Smooth muscle cell of the brain vasculature (primary cell): ENCODE results near the gene PGGHG.
"Not testable (repeated sequence)": the region's sequence is repeated elsewhere in the genome, so short reads cannot be mapped to it uniquely, and the experiment has no call there.

ENCODE experiments used
- DNase-seq: peaks from one replicate; pipeline ENCODE4 v3.0.0-alpha.2; 2012; ENCODE audit warnings: low read depth, low spot score

The PGGHG gene

DNA sequence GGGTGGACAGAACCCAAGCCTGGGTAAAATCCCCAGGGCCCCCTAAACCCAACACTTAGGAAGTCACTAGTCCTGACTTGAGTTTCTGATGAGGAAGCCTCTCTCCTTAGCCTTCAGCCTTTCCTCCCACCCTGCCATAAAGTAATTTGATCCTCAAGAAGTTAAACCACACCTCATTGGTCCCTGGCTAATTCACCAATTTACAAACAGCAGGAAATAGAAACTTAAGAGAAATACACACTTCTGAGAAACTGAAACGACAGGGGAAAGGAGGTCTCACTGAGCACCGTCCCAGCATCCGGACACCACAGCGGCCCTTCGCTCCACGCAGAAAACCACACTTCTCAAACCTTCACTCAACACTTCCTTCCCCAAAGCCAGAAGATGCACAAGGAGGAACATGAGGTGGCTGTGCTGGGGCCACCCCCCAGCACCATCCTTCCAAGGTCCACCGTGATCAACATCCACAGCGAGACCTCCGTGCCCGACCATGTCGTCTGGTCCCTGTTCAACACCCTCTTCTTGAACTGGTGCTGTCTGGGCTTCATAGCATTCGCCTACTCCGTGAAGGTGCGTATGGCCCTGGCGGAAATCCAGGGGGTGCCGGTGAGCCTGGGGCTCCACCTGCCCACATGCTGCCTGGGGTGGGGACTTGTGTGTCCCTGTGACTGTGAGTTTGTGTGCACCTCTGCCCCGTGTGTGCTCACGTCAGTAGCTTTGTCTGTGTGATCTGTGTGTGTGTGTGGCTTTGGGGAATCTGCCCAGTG lies 25.0 kb downstream of the PGGHG start, which contains the start of gene IFITM1:
Gene IFITM1 (plus strand): TSS at position 254 of the 767 bp plus-strand sequence. CDS start 131 bp downstream, at position 385.
- DNase-seq = peak; percentile 65

DNA sequence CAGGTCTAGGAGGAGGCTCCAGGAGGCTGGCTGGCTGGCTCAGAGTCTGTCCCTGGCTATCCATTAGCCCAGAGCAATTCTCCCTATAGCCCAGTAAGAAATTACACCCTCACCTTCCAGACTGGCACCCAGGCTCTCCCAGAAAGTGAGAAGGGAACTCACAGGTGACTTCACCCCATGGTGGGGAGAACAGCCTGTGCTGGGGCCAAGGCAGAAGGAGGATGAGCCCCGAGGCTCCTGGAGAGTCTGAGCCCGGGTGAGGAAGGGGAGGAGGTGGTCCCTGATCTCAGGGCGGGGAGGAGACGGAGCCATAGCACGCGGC lies 25.6 kb downstream of the PGGHG start:
- not testable (repeated sequence) for DNase-seq

DNA sequence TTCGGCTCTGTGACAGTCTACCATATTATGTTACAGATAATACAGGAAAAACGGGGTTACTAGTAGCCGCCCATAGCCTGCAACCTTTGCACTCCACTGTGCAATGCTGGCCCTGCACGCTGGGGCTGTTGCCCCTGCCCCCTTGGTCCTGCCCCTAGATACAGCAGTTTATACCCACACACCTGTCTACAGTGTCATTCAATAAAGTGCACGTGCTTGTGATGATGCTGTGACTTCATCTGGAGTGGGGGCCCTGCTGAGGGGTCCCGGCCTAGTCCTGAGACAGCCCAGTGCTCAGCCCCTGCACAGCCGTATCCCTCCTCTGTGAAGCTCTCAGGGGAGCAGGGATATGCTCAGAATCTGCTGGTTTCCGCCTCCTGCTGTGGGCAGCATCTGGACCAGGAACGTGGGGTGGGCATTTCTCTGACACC lies 26.1 kb downstream of the PGGHG start:
- no peak for DNase-seq

DNA sequence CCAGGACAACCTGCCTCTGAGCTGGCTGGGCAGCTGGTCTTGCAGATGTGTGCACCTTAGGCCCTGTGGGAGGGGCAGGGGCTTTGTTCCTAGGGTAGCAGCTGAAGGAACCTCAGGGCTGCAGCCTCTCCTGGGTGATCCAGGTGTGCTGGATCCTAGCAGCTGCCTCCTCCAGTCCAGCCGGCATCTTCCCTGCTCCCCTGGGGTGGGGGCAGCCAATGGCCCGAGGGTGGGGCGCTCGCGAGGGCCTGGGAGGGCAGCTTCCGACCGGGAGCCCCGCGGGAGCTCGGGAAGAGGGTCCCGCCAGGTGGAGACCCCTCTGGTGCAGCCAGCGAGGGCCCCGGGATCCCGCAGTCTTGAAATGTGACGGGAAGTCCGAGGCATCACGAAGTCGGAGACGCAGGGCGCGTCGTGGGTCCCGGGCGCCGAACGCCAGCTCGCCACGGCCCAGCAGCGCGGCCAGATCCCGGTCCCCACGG lies 26.6 kb downstream of the PGGHG start:
- DNase-seq = no peak

DNA sequence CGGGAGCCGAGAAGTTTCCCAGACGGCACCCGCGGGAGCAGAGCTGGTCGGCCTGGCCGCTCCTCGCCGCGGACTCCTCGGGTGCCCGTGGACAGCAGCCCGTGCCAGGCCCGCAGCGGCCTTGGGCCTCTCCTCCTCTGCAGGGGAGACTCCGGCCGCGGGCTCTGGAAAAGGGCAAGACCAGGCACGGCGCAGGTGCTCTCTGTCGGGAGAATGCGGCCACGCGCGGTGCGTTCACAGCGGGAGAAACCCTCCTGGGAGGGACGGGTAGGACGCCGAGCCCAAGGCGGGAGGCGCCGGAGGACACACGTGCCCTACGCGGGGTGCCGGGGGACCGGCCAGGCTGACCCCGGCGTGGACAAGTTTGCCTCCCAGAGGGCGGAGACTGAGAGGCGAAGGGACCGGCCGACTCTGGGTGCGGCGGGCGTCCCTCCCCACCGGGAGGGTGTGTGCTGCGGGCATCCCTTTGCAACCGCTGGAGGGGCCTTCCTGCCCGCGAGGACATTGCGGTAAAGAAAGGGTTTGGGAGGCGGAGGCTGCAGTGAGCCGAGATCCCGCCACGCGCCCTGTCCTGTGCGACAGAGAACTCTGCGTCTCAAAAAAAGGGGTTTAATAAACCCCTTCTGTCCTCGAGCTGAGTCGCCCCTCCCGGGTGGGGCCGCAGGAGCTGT lies 27.2 kb downstream of the PGGHG start:
- DNase-seq = no peak

DNA sequence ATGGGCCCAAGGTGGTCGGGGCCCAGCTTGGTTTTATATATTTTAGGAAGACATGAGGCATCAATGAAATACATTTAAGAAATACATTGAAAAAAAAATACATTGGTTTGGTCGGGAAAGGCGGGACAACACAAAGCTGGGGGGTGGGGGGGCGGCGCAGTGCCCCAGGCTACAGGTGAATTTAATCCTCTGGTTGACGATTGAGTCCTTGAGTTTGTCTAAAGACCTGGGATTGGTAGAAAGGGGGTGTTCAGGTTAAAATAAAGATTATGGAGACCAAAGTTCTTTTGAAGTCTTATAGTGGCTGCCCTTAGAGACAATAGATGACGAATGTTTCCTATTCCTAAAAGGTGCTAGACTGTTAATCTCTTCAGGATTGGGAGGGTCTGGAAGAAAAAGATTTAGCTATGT lies 28.0 kb downstream of the PGGHG start:
- DNase-seq = no peak

DNA sequence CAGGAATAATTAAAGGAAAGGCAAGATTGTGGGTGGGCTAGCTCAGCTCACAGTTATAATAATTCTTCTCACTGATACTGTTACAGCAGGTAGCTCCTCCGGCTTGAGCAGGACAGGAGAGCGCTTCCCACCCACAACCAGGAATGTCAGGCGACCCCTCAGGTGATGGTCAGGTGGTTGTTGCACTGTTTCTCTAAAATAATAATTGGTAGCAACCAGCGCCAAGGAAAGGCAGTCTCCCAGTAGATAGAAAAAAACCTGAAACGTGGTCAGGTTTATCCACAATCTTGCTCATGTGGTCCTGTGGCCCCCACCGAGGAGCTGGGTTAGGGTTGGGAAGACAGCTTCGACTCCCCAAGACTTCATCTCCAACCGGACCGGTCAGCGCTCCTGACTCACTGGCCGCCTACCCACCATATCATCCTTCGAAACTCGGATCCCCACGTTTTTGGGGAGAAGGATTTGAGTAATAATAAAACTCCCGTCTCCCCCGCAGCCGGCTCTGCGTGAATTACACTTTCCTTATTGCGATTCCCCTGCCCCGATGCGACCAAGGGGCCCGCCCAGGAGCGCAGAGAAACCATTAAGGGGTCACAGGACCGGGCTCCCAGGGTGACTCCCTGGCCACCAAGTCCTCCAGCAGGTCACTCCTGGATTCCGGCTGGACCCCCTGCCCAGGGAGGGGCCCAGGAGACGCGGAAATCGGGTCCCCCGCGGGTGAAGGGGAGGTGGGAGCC lies 28.9 kb downstream of the PGGHG start:
- DNase-seq = not testable (repeated sequence)

DNA sequence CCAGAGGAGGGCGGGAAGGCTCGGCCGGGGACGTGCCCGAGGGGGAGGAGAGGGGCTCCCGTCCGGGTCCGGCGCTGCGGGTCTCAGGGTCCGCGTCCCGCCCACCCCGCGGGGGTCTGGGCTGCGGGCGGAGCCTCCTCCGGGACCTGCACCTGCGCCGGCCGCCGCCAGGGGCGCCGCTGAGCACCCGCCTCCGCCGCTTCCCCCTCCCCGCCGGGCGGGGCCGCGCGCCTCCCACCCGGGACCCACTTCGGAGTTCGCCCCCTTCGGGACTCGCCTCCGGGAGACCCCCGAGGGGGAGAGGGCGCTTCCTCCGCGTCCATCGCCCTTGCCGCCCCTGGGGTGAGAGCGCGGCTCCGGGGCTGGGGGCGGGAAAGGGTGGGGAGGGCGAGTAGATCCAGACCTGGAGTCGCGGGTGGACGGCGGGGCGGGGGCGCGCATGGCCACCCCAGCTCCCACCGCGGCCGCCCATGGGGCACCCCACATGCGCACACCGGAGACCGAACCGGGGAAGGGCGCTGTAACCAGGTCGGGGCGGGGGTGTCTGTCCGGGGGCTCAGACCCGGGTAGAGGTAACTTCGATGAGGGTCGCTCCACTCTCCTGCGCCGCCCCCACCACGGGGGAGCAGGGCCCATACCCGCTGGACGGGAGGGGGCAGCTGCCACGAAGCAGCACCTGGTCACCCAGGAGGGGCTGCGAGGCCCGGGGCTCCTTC lies 29.6 kb downstream of the PGGHG start:
- not testable (repeated sequence) for DNase-seq

DNA sequence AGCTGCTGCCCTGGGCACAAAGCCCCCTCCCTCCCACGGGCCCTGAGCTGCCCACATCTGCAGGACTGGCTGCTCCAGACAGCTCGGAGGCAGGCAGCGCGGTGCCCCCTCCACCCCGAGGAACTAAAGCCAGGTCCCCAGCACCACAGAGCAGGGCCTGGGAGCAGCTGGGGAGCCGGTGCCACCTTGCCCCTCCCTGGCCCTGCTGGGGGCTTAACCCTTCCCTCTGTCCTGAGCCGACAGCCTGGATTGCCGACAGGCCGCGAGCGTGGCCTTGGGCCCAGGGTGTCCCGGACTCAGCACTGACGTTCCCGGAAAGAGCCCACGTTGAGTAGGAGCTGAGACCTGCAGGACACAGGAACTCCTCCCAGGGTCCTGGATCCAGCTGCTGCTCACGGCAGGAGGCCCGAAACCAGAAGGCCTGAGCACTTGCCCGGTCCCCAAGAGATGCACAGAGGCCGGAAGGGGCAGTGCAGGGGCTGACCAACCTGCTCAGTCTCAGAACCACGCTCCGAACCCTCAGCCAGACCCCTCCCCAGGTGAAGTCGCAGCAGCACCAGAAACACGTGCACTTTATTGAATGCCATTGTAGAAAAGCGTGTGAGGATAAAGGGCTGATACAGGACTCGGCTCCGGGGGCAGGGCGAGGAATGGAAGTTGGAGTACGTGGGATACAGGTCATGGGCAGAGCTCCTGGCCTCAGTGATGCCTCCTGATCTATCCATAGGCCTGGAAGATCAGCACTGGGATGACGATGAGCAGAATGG lies 30.4 kb downstream of the PGGHG start:
- DNase-seq = not testable (repeated sequence)

DNA sequence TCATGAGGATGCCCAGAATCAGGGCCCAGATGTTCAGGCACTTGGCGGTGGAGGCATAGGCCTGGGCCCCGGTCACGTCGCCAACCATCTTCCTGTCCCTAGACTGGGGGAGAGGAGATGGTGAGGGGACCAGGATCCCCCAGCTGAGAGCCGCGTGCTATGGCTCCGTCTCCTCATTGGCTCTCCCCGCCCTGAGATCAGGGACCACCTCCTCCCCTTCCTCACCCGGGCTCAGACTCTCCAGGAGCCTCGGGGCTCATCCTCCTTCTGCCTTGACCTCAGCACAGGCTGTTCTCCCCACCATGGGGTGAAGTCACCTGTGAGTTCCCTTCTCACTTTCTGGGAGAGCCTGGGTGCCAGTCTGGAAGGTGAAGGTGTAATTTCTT lies 31.0 kb downstream of the PGGHG start:
- DNase-seq = not testable (repeated sequence)

DNA sequence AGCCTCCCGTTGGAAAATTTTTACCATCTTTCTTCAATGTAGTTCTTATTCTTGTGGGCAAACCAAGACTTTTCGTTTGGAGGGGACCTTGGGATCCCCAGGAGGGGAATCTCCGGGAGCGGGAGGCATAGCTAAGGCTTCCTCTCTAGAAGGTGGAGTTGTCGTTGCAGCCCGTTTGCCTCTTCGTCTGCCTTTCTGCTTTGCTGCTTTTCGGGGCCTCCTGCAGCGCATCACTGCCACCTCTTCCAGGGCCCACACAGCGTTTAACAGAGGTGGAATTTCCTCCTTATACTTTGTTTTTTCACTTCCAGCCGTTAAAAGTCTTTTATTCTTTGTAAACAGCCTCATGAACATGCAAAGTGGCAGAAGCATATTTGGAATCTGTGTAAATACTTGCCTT lies 35.2 kb downstream of the PGGHG start:
- DNase-seq = no peak

DNA sequence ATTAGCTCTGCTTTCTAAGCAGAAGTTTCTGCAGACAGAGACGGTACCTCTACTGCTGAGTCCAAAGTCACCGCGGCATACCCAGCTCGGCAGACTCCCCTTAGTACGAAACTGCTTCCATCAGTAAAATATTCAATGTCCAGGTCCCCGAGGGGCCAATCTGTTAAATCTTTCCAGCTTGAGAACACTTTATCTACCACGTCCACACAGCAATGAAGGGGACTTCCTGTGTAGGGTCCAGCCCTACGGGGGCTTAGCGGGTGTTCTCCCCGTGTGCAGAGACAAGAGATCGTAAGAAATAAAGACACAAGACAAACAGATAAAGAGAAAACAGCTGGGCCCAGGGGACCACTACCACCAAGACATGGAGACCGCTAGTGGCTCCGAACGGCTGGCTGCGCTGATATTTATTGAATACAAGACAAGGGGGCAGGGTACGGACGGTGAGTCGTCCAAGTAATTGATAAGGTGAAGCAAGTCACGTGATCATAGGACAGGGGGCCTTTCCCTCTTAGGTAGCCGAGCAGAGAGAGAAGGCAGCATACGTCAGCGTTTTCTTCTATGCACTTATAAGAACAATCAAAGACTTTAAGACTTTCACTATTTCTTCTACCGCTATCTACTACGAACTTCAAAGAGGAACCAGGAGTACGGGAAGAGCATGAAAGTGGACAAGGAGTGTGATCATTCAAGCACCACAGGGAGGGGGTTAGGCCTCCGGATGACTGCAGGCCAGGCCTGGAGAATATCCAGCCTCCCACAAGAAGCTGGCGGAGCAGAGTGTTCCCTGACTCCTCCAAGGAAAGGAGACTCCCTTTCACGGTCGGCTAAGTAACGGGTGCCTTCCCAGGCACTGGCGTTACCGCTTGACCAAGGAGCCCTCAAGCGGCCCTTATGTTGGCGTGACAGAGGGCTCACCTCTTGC lies 35.9 kb downstream of the PGGHG start:
- not testable (repeated sequence) for DNase-seq

DNA sequence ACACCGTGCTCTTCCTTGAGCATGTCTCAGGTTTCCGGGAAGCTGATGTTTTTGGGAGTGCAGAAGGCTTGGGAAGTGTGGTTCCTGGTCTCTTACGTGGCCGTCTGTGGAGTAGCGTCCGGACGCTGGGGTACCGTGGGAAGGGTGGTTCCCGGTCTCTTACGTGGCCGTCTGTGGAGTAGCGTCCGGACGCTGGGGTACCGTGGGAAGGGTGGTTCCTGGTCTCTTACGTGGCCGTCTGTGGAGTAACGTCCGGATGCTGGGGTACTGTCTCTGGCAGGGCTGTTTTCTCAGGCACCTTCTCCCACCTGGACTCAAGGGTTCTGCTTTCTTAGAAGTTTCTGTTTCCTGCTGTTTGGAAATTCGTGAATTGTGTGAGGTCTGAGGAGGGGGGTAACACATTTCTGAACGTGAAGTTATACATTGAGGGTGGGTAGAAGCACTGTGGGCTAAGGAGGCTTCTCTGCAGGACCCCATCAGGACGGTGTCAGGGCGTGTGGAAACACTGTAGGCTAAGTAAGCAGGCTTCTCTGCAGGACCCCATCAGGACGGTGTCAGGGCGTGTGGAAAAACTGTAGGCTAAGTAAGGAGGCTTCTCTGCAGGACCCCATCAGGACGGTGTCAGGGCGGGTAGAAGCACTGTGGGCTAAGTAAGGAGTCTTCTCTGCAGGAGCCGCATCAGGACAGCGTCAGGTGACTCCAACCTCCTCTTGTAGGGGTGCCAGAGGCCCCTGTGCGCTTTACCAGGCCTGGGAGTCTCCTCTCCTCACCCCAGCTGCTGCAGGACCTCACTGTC lies 37.1 kb downstream of the PGGHG start:
- DNase-seq = no peak

DNA sequence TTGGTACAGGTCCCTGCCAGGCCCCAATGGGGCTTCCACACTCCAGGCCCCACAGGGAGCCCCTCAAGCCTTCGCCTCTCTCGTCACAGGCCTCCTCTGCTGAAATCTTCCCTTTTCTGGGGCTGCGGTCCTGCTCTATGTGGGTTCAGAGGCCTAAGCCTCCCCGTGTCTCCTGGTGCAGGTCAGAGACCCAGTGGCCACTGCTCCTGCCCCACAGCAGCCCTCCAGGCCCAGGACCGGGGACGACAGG lies 37.6 kb downstream of the PGGHG start:
- no peak for DNase-seq

DNA sequence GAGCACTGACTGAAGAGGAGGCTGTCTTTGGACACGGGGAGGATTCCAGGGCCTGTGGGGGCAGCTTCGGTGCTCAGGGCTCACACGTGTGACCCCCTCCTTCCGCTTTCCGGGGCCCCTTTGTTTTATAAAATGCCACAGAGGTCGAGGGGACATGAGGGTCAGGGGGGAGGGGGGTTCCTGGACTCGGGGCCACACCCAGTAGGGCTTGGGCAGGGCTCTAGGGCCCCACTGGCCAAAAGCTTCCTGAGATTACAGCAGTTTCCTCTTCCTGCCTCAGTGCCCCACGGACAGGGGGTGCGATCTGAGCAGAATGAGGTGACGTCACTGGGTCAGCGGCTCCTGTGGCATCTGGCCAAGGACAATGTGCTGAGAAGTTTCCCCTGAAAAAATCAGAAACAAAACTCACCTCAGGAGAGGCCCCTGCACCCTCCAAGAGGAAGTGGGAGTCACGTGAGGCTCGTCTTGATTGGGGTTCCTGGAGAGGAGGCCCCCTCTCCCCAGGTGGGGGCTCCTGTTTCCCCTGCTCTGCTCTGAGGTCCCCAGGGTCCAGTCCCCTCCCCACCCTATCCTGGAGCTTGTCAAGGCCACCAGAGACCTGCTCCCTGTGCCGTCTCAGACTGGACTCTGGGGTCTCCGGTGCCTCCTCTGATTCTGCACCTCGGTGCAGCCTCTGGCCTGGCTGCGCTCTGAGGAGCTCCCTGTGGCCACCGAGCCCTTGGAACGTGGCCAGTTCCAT lies 38.1 kb downstream of the PGGHG start:
- peak; percentile 64 for DNase-seq

DNA sequence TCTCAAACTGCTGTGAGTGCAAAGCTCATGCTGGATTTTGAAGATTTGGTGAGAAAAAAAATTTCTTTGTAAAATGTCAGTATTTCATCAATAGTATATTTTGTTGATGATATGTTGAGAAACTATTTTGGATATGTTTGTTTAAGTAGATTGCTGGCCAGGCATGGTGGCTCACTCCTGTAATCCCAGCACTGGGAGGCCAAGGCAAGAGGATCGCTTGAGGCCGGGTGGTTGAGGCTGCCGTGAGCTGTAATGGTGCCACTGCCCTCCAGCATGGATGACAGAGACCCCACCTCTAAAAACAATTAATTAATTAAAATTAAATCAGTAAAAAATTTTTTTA lies 38.6 kb downstream of the PGGHG start:
- no peak for DNase-seq

DNA sequence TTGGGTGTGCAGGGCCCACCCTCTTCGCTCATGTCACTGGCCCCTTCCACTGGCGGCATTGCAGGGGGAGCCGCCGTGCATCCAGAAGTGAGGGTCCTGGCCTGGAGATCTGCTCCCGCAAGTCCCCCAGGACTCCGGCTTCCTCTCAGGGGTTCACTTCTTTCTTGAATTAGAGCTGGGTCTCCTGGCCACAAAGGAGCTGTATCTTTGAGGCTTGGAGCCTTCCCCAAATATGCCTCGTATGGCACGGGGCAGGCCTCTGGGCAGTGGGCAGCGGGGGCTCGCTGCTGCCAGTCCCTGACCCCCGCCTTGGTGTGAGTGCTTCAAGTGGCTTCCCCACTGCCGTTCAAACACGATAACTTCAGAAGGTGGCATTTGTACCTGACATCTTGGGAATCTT lies 39.1 kb downstream of the PGGHG start:
- no peak for DNase-seq

DNA sequence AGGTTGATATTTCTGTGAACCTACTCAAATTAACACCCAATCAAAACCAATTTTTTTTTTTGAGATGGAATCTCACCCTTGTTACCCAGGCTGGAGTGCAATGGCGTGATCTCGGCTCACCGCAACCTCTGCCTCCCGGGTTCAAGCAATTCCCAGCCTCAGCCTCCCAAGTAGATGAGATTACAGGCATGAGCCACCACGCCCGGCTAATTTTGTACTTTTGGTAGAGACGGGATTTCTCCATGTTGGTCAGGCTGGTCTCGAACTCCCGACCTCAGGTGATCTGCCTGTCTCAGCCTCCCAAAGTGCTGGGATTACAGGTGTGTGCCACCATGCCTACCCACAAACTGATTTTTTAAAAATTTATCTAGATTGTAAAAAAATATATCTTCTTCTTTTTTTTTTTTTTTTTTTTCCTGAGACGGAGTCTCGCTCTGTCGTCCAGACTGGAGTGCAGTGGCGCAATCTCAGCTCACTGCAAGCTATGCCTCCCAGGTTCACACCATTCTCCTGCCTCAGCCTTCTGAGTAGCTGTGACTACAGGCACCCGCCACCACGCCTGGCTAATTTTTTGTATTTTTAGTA lies 39.7 kb downstream of the PGGHG start:
- not testable (repeated sequence) for DNase-seq
